Right ventricle myocardium superior (tissue), 1 donor: ENCODE measurements around the gene DGKB. TPM values are rescaled to one million over a fixed set of nuclear protein-coding genes. Genes with fewer than 3 reads are reported as not detected.

Source experiments
- ATAC-seq: fragments of 200-7000 bp; cut with Tn5 transposase; one replicate; pipeline ENCODE4 v1.9.1; 2020; ENCODE audit warnings: mild to moderate bottlenecking; ENCODE audit not compliant: poor library complexity
- DNase-seq: peaks from one replicate; pipeline ENCODE4 v3.0.0-alpha.2; 2020
- intact Hi-C: fragments of 100-400 bp; cut with DNase I; formaldehyde crosslinking; loops from one replicate; pipeline ENCODE4 v1.11.2; 2022
- total RNA-seq: library from RNA; stranded (reverse); fragmentation: NEBNext Ultra II Directional; extraction: Animal tissue kit (Norgen Biotek cat#: 25700); gene quantifications from one replicate; pipeline ENCODE4 v1.2.1, GENCODE V29; 2021
- donor health status: DM: no; HTN: yes; CAD: no; lungs with severe emphysema.

DGKB gene
- total RNA-seq, 1 donor from 2014 or later, result 0.30 TPM

GRCh38 chr7:14394786-14395185, 507.8 kb downstream of the DGKB start:
- no peak for ATAC-seq
- intact Hi-C loops, result no loop called here
- no peak for DNase-seq

- DNase-seq, result no peak
- intact Hi-C loops, result no loop called here
- no peak for ATAC-seq
Observed at GRCh38 chr7:14389595-14389994, 513.0 kb downstream of the DGKB start.

GRCh38 chr7:14389181-14389591, 513.4 kb downstream of the DGKB start:
- intact Hi-C loops, result no loop called here

GRCh38 chr7:14385074-14385473, 517.5 kb downstream of the DGKB start:
- intact Hi-C loops, result no loop called here
- no peak for ATAC-seq
- no peak for DNase-seq

More at GRCh38 chr7:14389181-14389591, 513.4 kb downstream of the DGKB start:
- ATAC-seq (no peak), DNase-seq (no peak)

GRCh38 chr7:14381936-14382335, 520.6 kb downstream of the DGKB start:
- ATAC-seq (no peak), DNase-seq (no peak)
- intact Hi-C loops, result no loop called here

- ATAC-seq (no peak), DNase-seq (no peak)
- intact Hi-C loops, result no loop called here
Observed at GRCh38 chr7:14381306-14381705, 521.2 kb downstream of the DGKB start.

GRCh38 chr7:14380881-14381280, 521.7 kb downstream of the DGKB start:
- intact Hi-C loops, result no loop called here
- ATAC-seq (no peak), DNase-seq (no peak)

- no peak for DNase-seq
- peak; percentile 57 for ATAC-seq
- intact Hi-C loops, result no loop called here
Observed at GRCh38 chr7:14377646-14378266, 524.8 kb downstream of the DGKB start.

GRCh38 chr7:14376711-14377110, 525.8 kb downstream of the DGKB start:
- no peak for DNase-seq
- intact Hi-C loops, result no loop called here
- no peak for ATAC-seq

- DNase-seq (no peak), ATAC-seq (no peak)
- intact Hi-C loops, result no loop called here
Observed at GRCh38 chr7:14375998-14376397, 526.6 kb downstream of the DGKB start.

- intact Hi-C loops, result no loop called here
- no peak for ATAC-seq
- no peak for DNase-seq
Observed at GRCh38 chr7:14374336-14374735, 528.2 kb downstream of the DGKB start.

- intact Hi-C loops, result no loop called here
- DNase-seq (no peak), ATAC-seq (no peak)
Observed at GRCh38 chr7:14368285-14368684, 534.3 kb downstream of the DGKB start.

- DNase-seq (no peak), ATAC-seq (peak; percentile 89)
- intact Hi-C loops, result no loop called here
Observed at GRCh38 chr7:14351167-14351566, 551.4 kb downstream of the DGKB start.

- intact Hi-C loops, result no loop called here
- ATAC-seq (peak; percentile 12), DNase-seq (no peak)
Observed at GRCh38 chr7:14341200-14341775, 561.3 kb downstream of the DGKB start.

GRCh38 chr7:14340393-14341074, 562.0 kb downstream of the DGKB start:
- intact Hi-C loops, result no loop called here
- no peak for DNase-seq
- no peak for ATAC-seq

GRCh38 chr7:14339861-14340260, 562.7 kb downstream of the DGKB start:
- intact Hi-C loops, result no loop called here
- no peak for ATAC-seq
- DNase-seq, result no peak

- ATAC-seq (no peak), DNase-seq (no peak)
- intact Hi-C loops, result no loop called here
Observed at GRCh38 chr7:14336256-14336655, 566.3 kb downstream of the DGKB start.

- DNase-seq (peak; percentile 63), ATAC-seq (peak; percentile 96)
- intact Hi-C loops, result no loop called here
Observed at GRCh38 chr7:14332155-14332554, 570.4 kb downstream of the DGKB start.

- DNase-seq (no peak), ATAC-seq (no peak)
- intact Hi-C loops, result no loop called here
Observed at GRCh38 chr7:14324767-14325166, 577.8 kb downstream of the DGKB start.

- DNase-seq (no peak), ATAC-seq (no peak)
- intact Hi-C loops, result no loop called here
Observed at GRCh38 chr7:14322724-14323123, 579.8 kb downstream of the DGKB start.
